Activated CD4-positive, alpha-beta T cell treated with anti-CD3 and anti-CD28 coated beads, Interleukin-2, amount 50 U/mL, for 16 hours (primary cell): Measurements from ENCODE around the gene PLEKHF1.

Experiments used
- DNase-seq: peaks from one replicate; pipeline ENCODE4 v3.0.0-alpha.2; 2020

PLEKHF1 gene

DNA sequence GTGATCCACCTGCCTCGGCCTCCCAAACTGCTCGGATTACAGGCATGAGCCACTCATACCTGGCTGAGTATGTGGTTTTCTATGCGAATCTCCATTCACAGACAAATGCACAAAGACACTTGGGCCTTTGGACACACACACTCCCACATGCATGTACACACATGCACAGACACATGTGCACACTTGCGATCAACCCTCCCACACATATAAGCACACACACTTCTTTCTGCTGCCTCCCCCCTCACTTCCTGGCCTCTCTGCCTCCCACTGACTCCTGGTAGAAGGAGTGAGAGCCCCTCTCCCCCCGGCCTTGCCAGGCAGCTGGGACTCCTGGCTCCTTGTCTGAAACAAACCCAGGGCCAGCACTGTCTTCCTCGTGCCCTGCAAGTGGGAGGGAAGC is 29.3 kb upstream of the PLEKHF1 start:
- no peak for DNase-seq

DNA sequence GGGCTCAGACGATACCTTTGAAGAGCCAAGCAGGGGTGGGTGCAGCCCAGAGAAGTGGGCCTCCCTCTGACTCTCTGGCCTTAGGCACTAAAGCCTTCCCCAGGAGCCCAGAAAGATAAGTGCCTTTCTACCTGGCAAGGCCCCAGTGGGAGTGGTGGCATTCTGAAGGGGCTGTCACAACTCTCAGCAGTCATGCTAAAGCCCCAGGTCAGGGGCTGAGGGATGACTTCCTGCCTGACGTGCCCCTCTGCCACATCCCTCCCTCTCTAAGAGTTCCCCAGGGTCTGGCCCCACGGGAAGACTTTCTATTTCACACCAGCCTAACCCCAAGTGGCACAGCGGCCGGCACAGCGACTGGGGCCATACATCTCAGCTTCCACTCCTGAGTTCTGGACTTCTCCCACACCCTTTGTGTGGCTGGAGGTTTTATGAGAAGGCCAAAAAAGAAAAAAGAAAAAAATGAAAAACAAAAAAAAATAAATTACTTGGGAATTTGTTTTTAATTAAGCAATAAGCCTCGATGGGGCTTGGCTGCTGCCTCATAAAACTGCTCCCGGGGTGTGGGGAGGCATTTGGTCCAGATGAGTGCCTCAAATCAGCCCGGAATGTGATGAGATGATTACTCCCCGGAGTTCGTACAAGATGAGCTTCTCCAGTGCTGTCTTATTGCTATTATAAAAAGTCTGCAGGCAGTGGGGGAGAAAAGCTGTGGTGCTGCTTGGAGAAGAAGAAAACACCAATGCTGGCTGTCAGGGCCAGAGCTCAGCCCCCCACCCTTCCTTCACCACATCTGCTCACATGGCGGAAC is 28.5 kb upstream of the PLEKHF1 start:
- DNase-seq, result no peak

DNA sequence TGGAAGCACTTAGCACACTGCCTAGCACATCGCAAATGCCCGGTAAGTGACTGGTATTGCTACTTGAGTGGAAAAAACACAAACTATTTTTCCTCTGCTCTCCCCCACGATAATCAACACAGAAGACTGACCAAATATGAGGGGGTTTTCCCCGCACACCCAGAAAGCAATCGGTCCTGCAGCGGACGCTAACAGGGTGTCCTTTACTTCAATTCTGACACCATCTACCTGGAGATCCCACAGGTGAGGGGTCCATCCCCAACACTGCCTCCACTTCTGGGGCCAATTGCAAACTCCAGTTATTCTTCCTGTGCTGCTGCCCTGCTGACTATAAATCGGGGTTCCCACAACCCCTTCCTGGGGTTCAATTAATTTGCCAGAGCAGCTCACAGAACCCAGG is 26.2 kb upstream of the PLEKHF1 start:
- no peak for DNase-seq

- no peak for DNase-seq
Observed at GRCh38 chr19:29640231-29640630, 25.0 kb upstream of the PLEKHF1 start.

GRCh38 chr19:29641597-29641996 is 23.7 kb upstream of the PLEKHF1 start:
- no peak for DNase-seq

DNA sequence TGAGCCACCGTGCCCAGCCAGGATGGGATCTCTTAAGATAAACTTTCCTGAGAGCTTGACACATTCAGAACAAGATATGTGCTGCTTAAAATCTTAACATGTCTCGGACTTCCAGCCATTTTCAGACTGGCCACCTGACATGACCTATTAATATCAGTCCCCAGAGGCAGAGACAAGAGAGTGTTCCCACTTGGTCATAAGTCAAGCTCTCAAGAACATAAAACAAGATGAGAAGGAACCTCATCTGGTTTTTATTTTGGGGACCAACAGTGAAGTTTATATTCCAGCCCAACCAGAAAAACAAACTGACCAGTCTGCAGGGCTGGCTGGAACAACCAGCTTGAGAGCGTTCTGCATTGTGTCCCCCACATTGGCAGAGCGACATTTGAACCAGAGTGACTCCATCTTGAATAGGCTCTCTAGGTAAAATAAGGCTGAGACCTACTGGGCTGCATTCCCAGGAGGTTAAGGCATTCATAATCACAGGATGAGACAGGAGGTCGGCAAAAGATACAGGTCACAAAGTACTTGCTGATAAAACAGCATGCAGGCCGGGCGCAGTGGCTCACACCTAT is 21.8 kb upstream of the PLEKHF1 start:
- no peak for DNase-seq

GRCh38 chr19:29644210-29644609 is 21.1 kb upstream of the PLEKHF1 start:
- DNase-seq, result no peak

- DNase-seq, result no peak
Observed at GRCh38 chr19:29645491-29645867, 19.8 kb upstream of the PLEKHF1 start.

DNA sequence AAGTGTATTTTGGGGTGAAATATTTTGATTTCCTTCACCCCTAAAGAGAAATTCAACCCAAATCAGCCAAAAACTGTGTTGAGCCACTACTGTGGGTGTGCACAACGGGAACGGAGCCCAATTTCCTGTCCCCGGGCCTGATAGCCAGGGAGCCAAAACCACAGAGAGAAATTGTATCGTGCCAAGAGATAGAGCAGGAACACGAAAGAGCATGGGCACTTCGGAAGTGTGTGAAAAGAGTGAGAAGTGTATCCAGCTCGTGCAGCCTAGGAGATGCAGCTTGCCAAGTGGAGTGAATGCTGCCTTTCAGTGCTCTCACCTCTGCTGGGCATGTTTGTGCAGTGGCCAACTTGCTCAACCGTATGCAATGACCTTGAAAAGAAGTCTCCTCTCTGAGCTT is 19.4 kb upstream of the PLEKHF1 start:
- DNase-seq, result no peak

DNA sequence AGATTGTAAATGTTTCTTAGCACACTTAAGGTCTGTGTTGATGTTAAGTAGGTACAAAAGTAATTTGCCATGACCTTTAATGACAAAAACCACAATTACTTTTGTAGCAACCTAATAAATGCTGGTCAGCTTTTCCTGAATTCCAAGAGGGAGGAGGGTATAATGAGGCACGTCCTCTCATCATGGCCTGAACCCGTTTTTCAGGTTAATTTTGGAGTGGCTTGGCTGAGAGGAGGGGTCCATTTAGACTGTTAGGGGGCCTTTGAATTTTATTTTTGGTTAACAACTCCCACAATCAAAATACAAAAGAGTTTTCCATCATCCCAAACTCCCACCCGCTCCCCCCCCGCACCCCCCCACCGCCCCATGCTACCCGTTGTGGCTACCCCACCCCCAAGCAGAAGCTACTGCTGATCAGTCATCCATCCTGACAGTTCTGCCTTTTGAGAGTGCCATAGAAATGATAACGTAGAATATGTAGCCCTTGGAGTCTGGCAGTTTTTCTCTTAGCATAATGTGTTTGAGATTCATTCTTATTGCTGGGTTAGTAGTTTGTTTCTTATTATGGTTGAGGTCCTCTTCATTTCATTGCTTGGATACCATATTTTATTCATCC is 14.4 kb upstream of the PLEKHF1 start:
- DNase-seq, result no peak

- DNase-seq, result no peak
Observed at GRCh38 chr19:29651622-29652394, 13.5 kb upstream of the PLEKHF1 start.

DNA sequence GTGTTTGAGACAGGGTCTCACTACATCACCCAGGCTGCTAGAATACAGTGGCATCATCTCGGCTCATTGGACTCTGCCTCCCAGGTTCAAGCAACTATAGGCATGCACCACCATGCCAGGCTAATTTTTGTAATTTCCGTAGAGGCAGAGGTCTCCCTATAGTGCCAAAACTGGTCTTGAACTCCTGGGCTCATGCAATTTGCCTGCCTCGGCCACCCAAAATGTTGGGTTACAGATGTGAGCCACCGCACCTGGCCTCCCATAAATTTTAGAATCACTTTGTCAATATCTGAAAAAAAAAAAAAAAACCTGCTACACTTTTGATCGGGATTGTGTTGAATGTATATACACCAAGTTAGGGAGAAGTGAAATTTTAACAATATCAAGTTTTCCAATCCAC is 11.9 kb upstream of the PLEKHF1 start:
- no peak for DNase-seq

- no peak for DNase-seq
Observed at GRCh38 chr19:29655648-29656335, 9.5 kb upstream of the PLEKHF1 start.

DNA sequence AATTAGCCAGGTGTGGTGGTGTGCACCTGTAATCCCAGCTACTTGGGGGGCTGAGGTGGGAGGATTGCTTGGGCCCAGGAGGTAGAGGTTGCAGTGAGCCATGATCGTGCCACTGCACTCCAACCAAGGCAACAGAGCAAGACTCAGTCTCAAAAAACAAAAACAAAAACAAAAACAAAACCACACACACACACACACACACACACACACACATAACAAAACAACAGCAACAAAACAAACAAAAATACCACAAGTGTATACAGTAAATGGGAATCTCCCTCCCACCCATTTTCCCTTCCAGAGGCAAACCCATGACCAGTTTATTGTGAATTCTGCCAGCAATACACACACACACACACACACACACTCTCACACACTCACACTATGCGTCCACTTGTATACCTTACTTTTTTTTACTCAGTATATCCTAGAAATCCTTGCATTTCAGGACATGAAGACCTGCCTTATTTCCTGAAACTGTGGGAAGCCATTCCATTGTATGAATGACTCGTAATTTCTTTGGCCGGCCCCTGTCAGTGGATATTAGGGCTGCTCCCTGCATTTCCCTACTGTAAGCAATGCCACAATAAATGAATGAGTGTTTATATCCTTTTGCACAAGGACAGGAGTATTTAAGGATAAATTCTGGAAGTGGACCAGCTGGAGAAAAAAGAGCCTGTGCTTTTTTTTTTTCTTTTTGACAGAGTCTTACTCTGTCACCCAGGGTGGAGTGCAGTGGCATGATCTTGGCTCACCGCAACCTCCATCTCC is 6.9 kb upstream of the PLEKHF1 start:
- no peak for DNase-seq

DNA sequence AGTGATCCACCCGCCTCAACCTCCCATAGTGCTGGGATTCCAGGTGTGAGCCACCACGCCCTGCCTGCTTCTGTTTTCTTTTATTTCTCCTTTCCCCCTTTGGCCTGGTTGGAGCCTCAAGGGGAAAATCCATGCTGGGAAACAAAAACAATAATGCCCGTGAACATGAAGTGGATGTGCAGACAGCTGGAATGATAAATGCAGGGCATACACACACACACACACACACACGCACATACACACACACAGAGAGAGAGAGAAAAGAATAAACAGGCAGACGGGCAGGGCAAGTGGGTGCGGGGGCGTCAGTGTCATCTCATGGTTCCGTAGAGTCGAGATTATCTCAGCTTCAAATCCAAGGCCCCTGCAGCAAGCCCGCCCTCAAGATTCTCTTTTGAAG is 4.4 kb upstream of the PLEKHF1 start:
- no peak for DNase-seq

DNA sequence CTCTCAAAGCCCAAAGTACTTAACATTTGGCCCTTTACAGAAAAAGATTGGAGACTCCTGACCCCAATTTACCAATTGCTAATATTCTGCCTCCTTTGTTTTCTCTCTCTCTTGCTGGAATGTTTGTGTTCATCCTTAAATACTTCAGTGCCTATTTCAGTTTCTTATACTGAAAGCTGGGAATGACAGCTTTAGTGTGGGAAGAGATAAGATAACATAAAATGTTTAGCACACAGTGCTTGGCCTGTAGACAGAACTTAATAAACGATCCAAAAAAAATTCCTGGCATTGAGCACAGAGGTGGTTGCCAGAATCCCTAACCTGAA is 3.0 kb upstream of the PLEKHF1 start:
- DNase-seq, result no peak

- peak; percentile 66 for DNase-seq
Observed at GRCh38 chr19:29662604-29663404, 2.5 kb upstream of the PLEKHF1 start.

DNA sequence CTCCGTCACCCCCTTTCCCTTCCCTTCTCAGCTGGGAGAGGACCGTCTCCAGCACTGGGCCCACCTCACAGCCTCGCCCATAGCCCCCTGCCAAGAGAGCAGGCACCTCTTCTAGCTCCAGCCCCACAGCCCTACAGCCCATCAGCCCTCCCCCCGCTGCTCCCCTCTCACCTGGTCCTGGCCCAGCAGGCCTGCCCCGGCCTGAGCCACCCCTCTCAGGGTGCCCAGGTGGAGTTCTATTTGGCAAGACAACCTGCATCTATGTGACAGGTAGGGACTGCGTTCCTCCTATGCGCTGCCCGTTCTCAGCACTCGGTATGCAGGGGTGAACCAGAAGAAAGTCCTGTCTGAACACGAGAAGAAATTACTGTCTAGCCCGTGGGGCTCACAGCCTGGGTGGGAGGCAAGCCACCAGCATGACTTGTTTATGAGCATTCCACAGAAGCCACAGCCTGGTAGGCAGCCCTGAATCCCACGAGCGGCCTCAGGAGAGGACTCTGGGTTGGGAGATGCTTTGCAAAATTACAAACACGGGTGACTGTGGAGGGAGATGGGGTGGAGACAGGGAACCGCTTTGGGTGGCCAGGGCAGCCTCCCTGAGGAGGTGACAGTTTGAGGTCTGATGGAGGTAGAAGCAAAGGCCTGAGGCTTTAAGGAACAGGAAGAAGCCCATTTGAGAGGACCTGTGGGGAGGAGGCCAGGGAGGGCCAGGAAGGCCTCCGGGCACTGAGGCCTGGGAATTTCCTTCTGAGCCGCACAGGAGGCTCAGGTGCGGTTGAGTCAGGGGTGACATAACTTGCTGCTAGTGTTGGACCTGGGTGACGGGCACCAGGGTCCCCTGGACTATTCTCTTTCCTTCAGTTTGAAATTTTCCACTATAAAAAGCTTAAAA is 1.2 kb upstream of the PLEKHF1 start:
- no peak for DNase-seq

DNA sequence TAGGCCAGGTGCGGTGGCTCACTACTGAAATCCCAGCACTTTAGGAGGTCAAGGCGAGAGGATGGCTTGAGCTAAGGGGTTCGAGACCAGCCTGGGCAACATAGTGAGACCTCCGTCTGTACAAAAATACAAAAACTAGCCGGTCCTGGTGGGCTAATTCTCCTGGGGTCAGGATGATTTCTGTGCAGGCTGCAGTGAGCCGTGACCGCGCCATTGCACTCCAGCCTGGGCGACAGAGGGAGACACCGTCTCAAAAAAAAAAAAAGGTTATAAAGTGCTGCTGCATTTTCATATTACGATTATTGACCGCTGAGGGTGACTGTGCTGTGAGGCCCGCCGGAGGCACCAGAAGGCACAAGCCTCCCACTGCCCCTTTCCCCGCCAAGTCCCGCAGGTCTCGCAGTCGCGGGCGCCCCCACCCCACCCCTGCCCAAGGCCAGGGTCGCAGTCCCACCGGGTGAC is 477 bp upstream of the PLEKHF1 start:
- no peak for DNase-seq

DNA sequence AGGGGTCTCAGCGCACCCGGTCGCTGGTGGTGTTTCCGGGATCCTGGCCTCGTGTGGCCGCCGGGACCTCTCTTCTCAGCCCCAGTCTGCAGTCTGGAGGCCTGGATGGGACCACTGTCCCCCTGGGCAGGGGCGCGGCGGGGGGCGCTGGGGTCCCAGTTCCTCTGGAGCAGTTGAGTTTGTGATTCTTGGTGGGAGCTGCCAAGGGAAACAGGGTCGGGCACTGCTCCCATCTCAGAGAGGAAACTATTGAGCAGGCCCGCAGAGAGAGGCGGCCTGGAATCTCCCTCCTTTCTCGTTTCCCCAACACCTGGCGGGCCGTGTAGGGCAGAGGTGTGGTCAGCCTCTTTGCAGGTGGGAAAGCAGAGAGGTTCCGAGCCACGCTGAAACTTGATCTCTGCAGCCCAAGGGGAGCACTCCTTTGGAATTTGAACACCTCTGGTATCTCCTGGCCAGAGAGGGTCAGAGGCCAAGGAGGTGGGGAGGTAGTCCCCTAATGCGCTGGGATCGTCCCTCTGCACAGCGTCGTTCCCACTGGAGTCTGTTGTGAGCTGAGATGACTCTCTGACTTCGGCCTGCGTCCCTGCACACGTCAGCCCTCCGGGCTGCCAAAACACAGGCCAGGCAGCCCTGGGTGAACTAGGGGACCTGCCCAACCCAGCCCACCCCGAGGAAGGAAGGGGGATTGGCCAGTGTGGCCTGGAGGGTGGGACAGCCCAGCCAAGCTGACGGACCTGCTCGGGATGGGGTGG is 741 bp downstream of the PLEKHF1 start:
- no peak for DNase-seq
